H1 (cell line): ENCODE measurements around the gene C5orf58. TPM values are rescaled to one million over a fixed set of nuclear protein-coding genes. Genes with fewer than 3 reads are reported as not detected.

Experiments used
- CTCF ChIA-PET: fragments of 300-600 bp; sonication (Branson Sonifier 250); formaldehyde crosslinking; loops from one replicate; lab custom pipeline; 2021; ENCODE audit not compliant: partially characterized antibody; lab: Charles Lee
- POLR2A ChIA-PET: fragments of 300-600 bp; sonication (Branson Sonifier 250); formaldehyde crosslinking; loops from one replicate; lab custom pipeline; 2021; ENCODE audit warnings: inconsistent platforms; ENCODE audit not compliant: partially characterized antibody; lab: Charles Lee
- DNase-seq, 2 experiments: peaks; one replicate each; pipeline versions ENCODE4 v3.0.0 to v3.0.0-alpha.2; 2010 to 2022; ENCODE audit warnings: low spot score in 2 of 2, low read depth in 1 of 2, mixed read lengths in 1 of 2
- FAIRE-seq: peaks from 2 replicates; lab custom pipeline; 2011; peaks lifted over from hg19 to GRCh38; lab: Jason Lieb, UNC
- H2AFZ ChIP-seq: 2 replicates; pipeline ENCODE4 v1.8.1; 2012; ENCODE audit warnings: low read length, inconsistent platforms
- H2AK5ac ChIP-seq: 2 replicates; pipeline ENCODE4 v1.6.1; 2013; ENCODE audit warnings: low read depth, low read length
- H2BK120ac ChIP-seq: replicated peaks from 2 replicates; pipeline ENCODE3; 2013; ENCODE audit warnings: low read depth, low read length, inconsistent platforms
- H2BK12ac ChIP-seq: 2 replicates; pipeline ENCODE4 v1.6.1; 2013; ENCODE audit warnings: low read depth, low read length
- H2BK15ac ChIP-seq: 2 replicates; pipeline ENCODE4 v1.6.1; 2013; ENCODE audit warnings: low read length
- H2BK20ac ChIP-seq: 2 replicates; pipeline ENCODE4 v1.6.1; 2013; ENCODE audit warnings: low read length
- H2BK5ac ChIP-seq: 2 replicates; pipeline ENCODE4 v1.6.1; 2013; ENCODE audit warnings: low read depth, low read length
- H3K14ac ChIP-seq: 2 replicates; pipeline ENCODE4 v1.6.1; 2013; ENCODE audit warnings: inconsistent platforms; ENCODE audit not compliant: insufficient read length
- H3K18ac ChIP-seq: 2 replicates; pipeline ENCODE4 v1.6.1; 2013; ENCODE audit warnings: low read length; ENCODE audit errors: extremely low read depth
- H3K23ac ChIP-seq: 2 replicates; pipeline ENCODE4 v1.6.1; 2013; ENCODE audit warnings: inconsistent platforms; ENCODE audit not compliant: insufficient read length
- H3K23me2 ChIP-seq: 2 replicates; pipeline ENCODE4 v1.6.1; 2013; ENCODE audit warnings: low read depth, low read length
- H3K27ac ChIP-seq: 2 replicates; pipeline ENCODE4 v1.6.1; 2011; ENCODE audit warnings: low read depth, low read length, inconsistent platforms
- H3K27me3 ChIP-seq, 4 experiments: replicated peaks in 1 of 4; 1 replicate in 1 of 4; 2 replicates in 3 of 4; pipeline versions ENCODE4 v1.6.1 to v1.8.1; 2011 to 2013; ENCODE audit warnings: low read length in 3 of 4, mild to moderate bottlenecking in 3 of 4, inconsistent platforms in 2 of 4, mixed read lengths in 2 of 4, moderate library complexity in 1 of 4; ENCODE audit not compliant: control insufficient read depth in 3 of 4, insufficient read depth in 3 of 4; ENCODE audit errors: extremely low read depth in 1 of 4
- H3K36me3 ChIP-seq, 4 experiments: 2 replicates each; pipeline versions ENCODE4 v1.6.1 to v1.8.1; 2011 to 2013; ENCODE audit warnings: mild to moderate bottlenecking in 4 of 4, low read length in 3 of 4, moderate library complexity in 2 of 4, control low read depth in 1 of 4, inconsistent platforms in 1 of 4; ENCODE audit not compliant: insufficient read depth in 4 of 4, control insufficient read depth in 2 of 4
- H3K4ac ChIP-seq: replicated peaks from 2 replicates; pipeline ENCODE3; 2013; ENCODE audit warnings: low read length, low read depth, mixed read lengths, inconsistent platforms; ENCODE audit not compliant: insufficient read length
- H3K4me1 ChIP-seq, 4 experiments: replicated peaks in 1 of 4; 1 replicate in 1 of 4; 2 replicates in 3 of 4; pipeline versions ENCODE4 v1.6.1 to v1.8.1; 2011 to 2013; ENCODE audit warnings: low read length in 3 of 4, inconsistent platforms in 2 of 4, mixed read lengths in 1 of 4; ENCODE audit not compliant: insufficient read depth in 4 of 4, control insufficient read depth in 3 of 4
- H3K4me2 ChIP-seq, 2 experiments: 2 replicates each; pipeline versions ENCODE4 v1.6.1 to v1.8.1; 2011 to 2013; ENCODE audit warnings: low read depth in 2 of 2, low read length in 2 of 2, control low read depth in 1 of 2, inconsistent platforms in 1 of 2, mild to moderate bottlenecking in 1 of 2; ENCODE audit not compliant: insufficient read depth in 1 of 2
- H3K4me3 ChIP-seq, 4 experiments: fragments of 200-600, 300-600 bp in 1 of 4; sonication (generic), shearing (Covaris generic), sonication (Bioruptor Twin) in 1 of 4; 2 replicates each; pipeline versions ENCODE4 v1.5.1 to v1.8.1; 2011 to 2016; ENCODE audit warnings: low read length in 4 of 4, low read depth in 3 of 4, control low read depth in 2 of 4, inconsistent platforms in 2 of 4, mild to moderate bottlenecking in 2 of 4, mixed read lengths in 1 of 4, moderate library complexity in 1 of 4; ENCODE audit not compliant: insufficient read depth in 2 of 4; ENCODE audit errors: extremely low read depth in 1 of 4
- H3K56ac ChIP-seq: replicated peaks from 2 replicates; pipeline ENCODE3; 2013; ENCODE audit warnings: low read depth, mild to moderate bottlenecking, mixed read lengths, low read length, inconsistent platforms; ENCODE audit not compliant: insufficient read length
- H3K79me1 ChIP-seq: 2 replicates; pipeline ENCODE4 v1.6.1; 2013; ENCODE audit warnings: low read depth, low read length, control low read depth
- H3K79me2 ChIP-seq, 2 experiments: 2 replicates each; pipeline versions ENCODE4 v1.6.1 to v1.8.1; 2012 to 2013; ENCODE audit warnings: low read length in 2 of 2, mild to moderate bottlenecking in 2 of 2, inconsistent platforms in 1 of 2; ENCODE audit not compliant: insufficient read depth in 2 of 2, control insufficient read depth in 1 of 2
- H3K9ac ChIP-seq, 4 experiments: replicated peaks in 1 of 4; 1 replicate in 1 of 4; 2 replicates in 3 of 4; pipeline versions ENCODE4 v1.6.1 to v1.8.1; 2011 to 2013; ENCODE audit warnings: low read depth in 3 of 4, low read length in 3 of 4, control low read depth in 2 of 4, mild to moderate bottlenecking in 2 of 4, moderate library complexity in 2 of 4, inconsistent platforms in 1 of 4; ENCODE audit errors: extremely low read depth in 1 of 4
- H3K9me3 ChIP-seq, 2 experiments: 2 replicates each; pipeline versions ENCODE4 v1.6.1 to v1.8.1; 2012 to 2013; ENCODE audit warnings: mild to moderate bottlenecking in 2 of 2, moderate library complexity in 2 of 2, control low read depth in 1 of 2, inconsistent platforms in 1 of 2, low read depth in 1 of 2, low read length in 1 of 2, mixed read lengths in 1 of 2; ENCODE audit not compliant: insufficient read depth in 2 of 2
- H4K20me1 ChIP-seq, 2 experiments: replicated peaks in 1 of 2; 2 replicates each; pipeline versions ENCODE3 to v1.8.1; 2011 to 2013; ENCODE audit warnings: inconsistent platforms in 2 of 2, low read length in 2 of 2, mild to moderate bottlenecking in 1 of 2; ENCODE audit not compliant: insufficient read depth in 2 of 2, control insufficient read depth in 1 of 2
- H4K5ac ChIP-seq: 2 replicates; pipeline ENCODE4 v1.6.1; 2013; ENCODE audit warnings: low read length, low read depth, mixed read lengths, inconsistent platforms; ENCODE audit not compliant: insufficient read length
- H4K8ac ChIP-seq: 2 replicates; pipeline ENCODE4 v1.8.0; 2013; ENCODE audit warnings: mild to moderate bottlenecking, moderate library complexity, low read length, inconsistent platforms; ENCODE audit not compliant: insufficient read depth; ENCODE audit errors: extremely low read depth
- H4K91ac ChIP-seq: replicated peaks from 2 replicates; pipeline ENCODE3; 2013; ENCODE audit warnings: low read length, mixed read lengths, inconsistent platforms; ENCODE audit not compliant: insufficient read length
- BRCA1 ChIP-seq: IDR thresholded peaks from 2 replicates; pipeline ENCODE4 v1.6.1; 2012; ENCODE audit warnings: low read depth, low read length, improper control_type of control experiment
- EP300 ChIP-seq, 2 experiments: IDR thresholded peaks; 1 replicate in 1 of 2; 2 replicates in 1 of 2; pipeline ENCODE4 v1.6.1; 2011 to 2012; ENCODE audit warnings: low read depth in 2 of 2, low read length in 2 of 2, mild to moderate bottlenecking in 2 of 2, borderline replicate concordance in 1 of 2, inconsistent platforms in 1 of 2, moderate library complexity in 1 of 2
- FOSL1 ChIP-seq: IDR thresholded peaks from 2 replicates; pipeline ENCODE4 v1.6.1; 2011; ENCODE audit warnings: mild to moderate bottlenecking, low read depth, low read length, moderate library complexity; ENCODE audit not compliant: insufficient read depth
- WGBS, 2 experiments: shearing (Covaris generic) in 1 of 2; methylation state at CpG; one replicate each; pipeline versions ENCODE4 v1.1.6 to v1.1.7; 2013 to 2015; ENCODE audit warnings: low lambda C conversion rate in 2 of 2, mixed read lengths in 2 of 2, inconsistent platforms in 1 of 2, low coverage in 1 of 2, missing lambda C conversion rate in 1 of 2; ENCODE audit not compliant: insufficient replicate concordance in 2 of 2, insufficient coverage in 1 of 2, insufficient read length in 1 of 2; ENCODE audit errors: extremely low coverage in 1 of 2, missing lambda C conversion rate in 1 of 2; 5-methylcytosine and 5-hydroxymethylcytosine counted together
- polyA plus RNA-seq, 7 experiments: library from polyadenylated mRNA; depleted of rRNA in 3 of 7; stranded (reverse) in 5 of 7; unstranded in 2 of 7; fragments of >200 nt in 5 of 7; fragments of 200-250 nt in 2 of 7; gene quantifications; 1 replicate in 5 of 7; 2 replicates in 1 of 7; 4 replicates in 1 of 7; pipeline versions ENCODE4 v1.2.1 to v1.2.3, GENCODE V29; 2011 to 2013; ENCODE audit warnings: missing spikeins in 2 of 7, mixed read lengths in 2 of 7
- total RNA-seq: library from RNA; stranded (reverse); fragmentation: NEBNext Ultra II Directional; extraction: Animal tissue kit (Norgen Biotek cat#: 25700); gene quantifications from 2 replicates; pipeline ENCODE4 v1.2.1, GENCODE V29; 2021

C5orf58 gene
- total and polyA plus RNA-seq, 2 of the 8 experiments (the other 6 are each of a cell fraction or from before 2014, with no cell fraction given): 0.24 to 1.6 TPM

DNA sequence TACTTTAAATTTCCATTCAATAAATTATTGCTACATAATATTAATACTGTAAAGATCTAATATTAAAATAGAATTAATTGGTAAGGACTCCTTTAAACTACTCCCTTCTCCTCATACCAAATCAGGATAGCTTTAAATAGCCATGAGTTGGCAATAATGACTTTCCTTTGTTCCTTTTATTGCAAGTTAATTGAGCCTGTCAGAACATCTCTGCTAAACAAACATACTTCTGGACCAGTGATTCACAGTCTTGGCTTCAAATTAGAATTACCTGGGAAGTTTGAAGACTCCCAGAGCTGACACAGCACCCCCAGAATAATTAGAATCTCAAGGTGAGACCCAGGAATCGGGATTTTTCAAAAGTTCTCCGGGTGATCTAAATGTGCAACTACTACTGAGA is 18.7 kb downstream of the C5orf58 start:
- Histone ChIP-seq H4K91ac (no peak overlapping the region), H2BK120ac (no peak overlapping the region), H3K14ac (no peak overlapping the region), H4K8ac (no peak overlapping the region), H3K79me2 (no peaks in the 10 kb centered on the region), H3K4me2 (no peak overlapping the region), H3K9me3 (peaks cover 0 to 1% of the 10 kb centered on the region in 2 experiments; a peak in 1 of 4 replicates), H2BK5ac (no peak overlapping the region), H3K9ac (no peak overlapping the region), H4K5ac (no peak overlapping the region), H2BK12ac (no peak overlapping the region), H3K4me3 (no peak overlapping the region), H2AFZ (no peak overlapping the region), H3K79me1 (no peaks in the 10 kb centered on the region), H3K4me1 (peaks cover 0 to 16% (median 11%) of the 10 kb centered on the region in 4 experiments; a peak in 6 of 7 replicates), H4K20me1 (no peaks in the 10 kb centered on the region), H3K27ac (no peak overlapping the region), H3K18ac (no peak overlapping the region), H3K23ac (no peak overlapping the region), H3K56ac (no peak overlapping the region), H3K27me3 (no peaks in the 10 kb centered on the region), H2BK15ac (no peak overlapping the region), H2AK5ac (no peak overlapping the region), H3K36me3 (no peaks in the 10 kb centered on the region), H3K23me2 (no peaks in the 10 kb centered on the region), H3K4ac (no peak overlapping the region), H2BK20ac (no peak overlapping the region)
- CTCF ChIA-PET: interaction anchor here (0.9 to 1.5 kb wide), 4 partner anchors 13 to 97 kb away, joined by 3 read pairs; no protein-coding TSS in a partner anchor
- FAIRE-seq (no peak), DNase-seq (no peak)
- WGBS, 2 experiments: 92% methylated on average over 2 of the region's 2 CpGs; no CpG with 5 or more reads in 1 of the 2 experiments
- POLR2A ChIA-PET: no interaction called here
- no peak for TF ChIP-seq BRCA1
- no peak for TF ChIP-seq EP300 (IDR thresholded peaks at IDR 0.05; ENCODE audit: borderline replicate concordance in 1 of 2, low read depth in 2 of 2, low read length in 2 of 2)
- TF ChIP-seq FOSL1: no peak
